Peyer's patch (tissue), 4 donors: ENCODE results near the gene CPB2.

Experiments
- POLR2A ChIP-seq, 2 donors: fragments of 450-650 bp; IDR thresholded peaks; one replicate each; pipeline ENCODE4 v1.5.1; 2017; ENCODE audit warnings: antibody characterized with exemption in 2 of 2, mild to moderate bottlenecking in 2 of 2, moderate library complexity in 2 of 2
- TF ChIP-seq, protein P1 (sequence below), 6 experiments: fragments of 450-650 bp in 4 of 6; fragments of 200-600 bp in 2 of 6; sonication (generic) in 1 of 6; IDR thresholded peaks; one replicate each; pipeline ENCODE4 v1.5.1; 2017 to 2019; ENCODE audit warnings: antibody characterized with exemption in 6 of 6, mild to moderate bottlenecking in 3 of 6, moderate library complexity in 1 of 6

DNA sequence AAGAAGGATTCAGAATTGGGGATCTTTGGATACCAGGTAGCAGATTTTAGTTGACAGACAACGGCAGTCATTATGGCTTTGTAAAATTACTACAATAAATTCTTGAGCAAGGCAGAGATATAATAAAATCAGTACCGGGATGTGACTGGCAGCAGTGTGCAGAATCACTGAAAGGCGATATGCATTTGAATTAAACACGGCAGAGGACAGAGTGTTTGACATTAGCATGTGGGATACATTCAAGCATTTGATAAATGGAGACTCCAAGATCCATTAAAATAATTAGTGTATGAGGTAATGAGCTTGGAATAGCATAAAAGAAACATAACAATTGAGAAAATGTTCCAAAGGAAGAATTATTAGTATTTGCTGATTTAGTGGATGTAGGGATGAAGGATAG lies 40.3 kb upstream of the CPB2 start:
- TF ChIP-seq, protein P1, sequence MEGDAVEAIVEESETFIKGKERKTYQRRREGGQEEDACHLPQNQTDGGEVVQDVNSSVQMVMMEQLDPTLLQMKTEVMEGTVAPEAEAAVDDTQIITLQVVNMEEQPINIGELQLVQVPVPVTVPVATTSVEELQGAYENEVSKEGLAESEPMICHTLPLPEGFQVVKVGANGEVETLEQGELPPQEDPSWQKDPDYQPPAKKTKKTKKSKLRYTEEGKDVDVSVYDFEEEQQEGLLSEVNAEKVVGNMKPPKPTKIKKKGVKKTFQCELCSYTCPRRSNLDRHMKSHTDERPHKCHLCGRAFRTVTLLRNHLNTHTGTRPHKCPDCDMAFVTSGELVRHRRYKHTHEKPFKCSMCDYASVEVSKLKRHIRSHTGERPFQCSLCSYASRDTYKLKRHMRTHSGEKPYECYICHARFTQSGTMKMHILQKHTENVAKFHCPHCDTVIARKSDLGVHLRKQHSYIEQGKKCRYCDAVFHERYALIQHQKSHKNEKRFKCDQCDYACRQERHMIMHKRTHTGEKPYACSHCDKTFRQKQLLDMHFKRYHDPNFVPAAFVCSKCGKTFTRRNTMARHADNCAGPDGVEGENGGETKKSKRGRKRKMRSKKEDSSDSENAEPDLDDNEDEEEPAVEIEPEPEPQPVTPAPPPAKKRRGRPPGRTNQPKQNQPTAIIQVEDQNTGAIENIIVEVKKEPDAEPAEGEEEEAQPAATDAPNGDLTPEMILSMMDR (IDR thresholded peaks at IDR 0.05) = no peak
- TF ChIP-seq POLR2A (IDR thresholded peaks at IDR 0.05) = no peak
